ENCODE data around the gene ST3GAL3.

ST3GAL3 gene

DNA sequence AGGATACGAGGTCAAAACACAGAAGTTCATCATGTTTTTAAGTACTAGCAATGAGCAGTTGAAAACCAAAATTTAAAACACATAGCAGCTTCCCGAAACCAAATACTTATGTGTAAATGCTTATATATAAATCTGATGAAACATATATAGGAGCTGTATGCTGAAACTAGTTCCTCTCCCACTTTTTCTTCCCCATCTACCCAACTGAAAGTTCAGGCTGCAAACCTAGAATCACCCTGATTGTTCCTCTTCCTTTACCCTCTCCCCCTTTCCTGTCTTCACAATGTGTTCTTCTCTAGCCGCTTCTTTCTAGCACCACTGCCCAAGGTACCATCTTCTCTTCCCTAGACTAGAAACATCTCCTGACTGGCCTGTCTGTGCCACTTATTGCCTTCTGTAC lies 90.6 kb downstream of the ST3GAL3 start:
- Histone ChIP-seq H3K36me3 (ENCODE audit: control insufficient read depth, insufficient read depth, low read length) (no peaks in the 10 kb centered on the region), H3K4me3 (ENCODE audit: insufficient read depth, low read depth, low read length, poor library complexity, severe bottlenecking) (no peak overlapping the region), H3K4me1 (ENCODE audit: control insufficient read depth, insufficient read depth, low read length, poor library complexity, severe bottlenecking) (no peaks in the 10 kb centered on the region), H3K27ac (ENCODE audit: insufficient read depth, low read length, poor library complexity, severe bottlenecking) (no peak overlapping the region), H3K27me3 (replicated peaks; ENCODE audit: control insufficient read depth, insufficient read depth, low read length, poor library complexity, severe bottlenecking) (no peaks in the 10 kb centered on the region), H3K9me3 (ENCODE audit: control insufficient read depth, low read length) (no peaks in the 10 kb centered on the region)
- no peak for DNase-seq

GRCh38 chr1:43799656-43800635 lies 92.6 kb downstream of the ST3GAL3 start:
- no peak for DNase-seq
- no peak overlapping the region for H3K27ac ChIP-seq (ENCODE audit: insufficient read depth, low read length, poor library complexity, severe bottlenecking)

GRCh38 chr1:43800771-43801170 lies 93.4 kb downstream of the ST3GAL3 start:
- Histone ChIP-seq H3K4me3 (ENCODE audit: insufficient read depth, low read depth, low read length, poor library complexity, severe bottlenecking) (no peak overlapping the region), H3K27me3 (replicated peaks; ENCODE audit: control insufficient read depth, insufficient read depth, low read length, poor library complexity, severe bottlenecking) (no peaks in the 10 kb centered on the region), H3K9me3 (ENCODE audit: control insufficient read depth, low read length) (no peaks in the 10 kb centered on the region), H3K4me1 (ENCODE audit: control insufficient read depth, insufficient read depth, low read length, poor library complexity, severe bottlenecking) (no peaks in the 10 kb centered on the region), H3K36me3 (ENCODE audit: control insufficient read depth, insufficient read depth, low read length) (no peaks in the 10 kb centered on the region), H3K27ac (ENCODE audit: insufficient read depth, low read length, poor library complexity, severe bottlenecking) (no peak overlapping the region)
- DNase-seq: no peak

More at GRCh38 chr1:43799656-43800635, 92.6 kb downstream of the ST3GAL3 start:
- H3K4me1 ChIP-seq (ENCODE audit: control insufficient read depth, insufficient read depth, low read length, poor library complexity, severe bottlenecking): no peaks in the 10 kb centered on the region
- no peaks in the 10 kb centered on the region for H3K9me3 ChIP-seq (ENCODE audit: control insufficient read depth, low read length)
- no peak overlapping the region for H3K4me3 ChIP-seq (ENCODE audit: insufficient read depth, low read depth, low read length, poor library complexity, severe bottlenecking)
- H3K36me3 ChIP-seq (ENCODE audit: control insufficient read depth, insufficient read depth, low read length): no peaks in the 10 kb centered on the region
- H3K27me3 ChIP-seq (replicated peaks; ENCODE audit: control insufficient read depth, insufficient read depth, low read length, poor library complexity, severe bottlenecking): no peaks in the 10 kb centered on the region

- H3K27ac ChIP-seq (ENCODE audit: insufficient read depth, low read length, poor library complexity, severe bottlenecking): no peak overlapping the region
Measured at GRCh38 chr1:43801203-43801602, 93.9 kb downstream of the ST3GAL3 start.

DNA sequence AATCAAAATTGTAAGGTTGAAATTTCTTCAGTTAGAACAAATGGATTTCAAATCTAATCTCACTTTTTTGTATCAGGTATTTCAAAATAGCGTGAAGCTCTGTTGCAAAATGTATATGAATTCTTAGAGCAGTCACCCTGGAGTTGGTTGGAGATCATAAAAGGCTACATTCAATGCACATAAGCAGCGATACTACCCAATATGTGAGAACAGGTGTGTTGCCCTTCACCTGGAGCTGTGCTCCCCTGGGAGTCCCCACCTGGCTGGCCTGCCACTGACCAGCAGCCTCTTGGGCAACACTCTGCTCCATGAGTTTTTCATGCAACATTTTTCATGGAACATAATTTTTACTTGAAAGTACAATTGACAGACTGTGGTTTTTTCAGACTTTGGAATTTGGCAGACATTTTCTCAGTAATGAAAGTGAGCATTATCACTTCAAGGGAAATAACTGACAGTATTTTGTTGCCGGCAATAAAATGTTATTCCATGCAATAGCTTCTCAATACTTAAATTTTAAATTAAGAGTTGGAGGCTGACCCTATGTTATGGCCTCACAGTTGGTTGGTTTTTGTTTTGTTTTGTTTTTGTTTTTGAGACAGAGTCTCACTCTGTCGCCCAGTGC lies 95.1 kb downstream of the ST3GAL3 start:
- H3K4me3 ChIP-seq (ENCODE audit: insufficient read depth, low read depth, low read length, poor library complexity, severe bottlenecking): no peak overlapping the region
- H3K4me1 ChIP-seq (ENCODE audit: control insufficient read depth, insufficient read depth, low read length, poor library complexity, severe bottlenecking): no peaks in the 10 kb centered on the region
- H3K9me3 ChIP-seq (ENCODE audit: control insufficient read depth, low read length): no peaks in the 10 kb centered on the region
- H3K36me3 ChIP-seq (ENCODE audit: control insufficient read depth, insufficient read depth, low read length): no peaks in the 10 kb centered on the region
- no peak overlapping the region for H3K27ac ChIP-seq (ENCODE audit: insufficient read depth, low read length, poor library complexity, severe bottlenecking)
- no peak for DNase-seq
- no peaks in the 10 kb centered on the region for H3K27me3 ChIP-seq (replicated peaks; ENCODE audit: control insufficient read depth, insufficient read depth, low read length, poor library complexity, severe bottlenecking)

More at GRCh38 chr1:43801203-43801602, 93.9 kb downstream of the ST3GAL3 start:
- H3K27me3 ChIP-seq (replicated peaks; ENCODE audit: control insufficient read depth, insufficient read depth, low read length, poor library complexity, severe bottlenecking): no peaks in the 10 kb centered on the region
- H3K9me3 ChIP-seq (ENCODE audit: control insufficient read depth, low read length): no peaks in the 10 kb centered on the region
- H3K4me3 ChIP-seq (ENCODE audit: insufficient read depth, low read depth, low read length, poor library complexity, severe bottlenecking): no peak overlapping the region
- no peaks in the 10 kb centered on the region for H3K4me1 ChIP-seq (ENCODE audit: control insufficient read depth, insufficient read depth, low read length, poor library complexity, severe bottlenecking)
- no peak for DNase-seq
- H3K36me3 ChIP-seq (ENCODE audit: control insufficient read depth, insufficient read depth, low read length): no peaks in the 10 kb centered on the region

DNA sequence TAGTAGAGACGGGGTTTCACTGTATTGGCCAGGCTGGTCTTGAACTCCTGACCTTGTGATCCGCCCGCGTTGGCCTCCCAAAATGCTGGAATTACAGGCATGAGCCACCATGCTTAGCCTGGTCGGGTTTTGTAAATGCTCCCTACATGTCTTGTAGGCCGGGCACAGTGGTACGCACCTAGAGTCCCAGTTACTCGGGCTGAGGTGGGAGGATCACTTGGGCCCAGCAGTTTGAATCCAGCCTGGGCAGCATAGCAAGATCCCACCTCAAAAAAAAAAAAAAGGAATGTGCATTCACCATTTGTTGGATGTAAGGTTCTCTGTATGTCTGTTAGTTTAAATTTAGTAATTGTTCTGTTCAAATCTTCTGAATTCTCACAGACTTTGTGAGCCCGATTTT lies 95.8 kb downstream of the ST3GAL3 start:
- Histone ChIP-seq H3K27ac (ENCODE audit: insufficient read depth, low read length, poor library complexity, severe bottlenecking) (no peak overlapping the region), H3K27me3 (replicated peaks; ENCODE audit: control insufficient read depth, insufficient read depth, low read length, poor library complexity, severe bottlenecking) (no peaks in the 10 kb centered on the region), H3K36me3 (ENCODE audit: control insufficient read depth, insufficient read depth, low read length) (no peaks in the 10 kb centered on the region), H3K4me1 (ENCODE audit: control insufficient read depth, insufficient read depth, low read length, poor library complexity, severe bottlenecking) (no peaks in the 10 kb centered on the region), H3K4me3 (ENCODE audit: insufficient read depth, low read depth, low read length, poor library complexity, severe bottlenecking) (no peak overlapping the region), H3K9me3 (ENCODE audit: control insufficient read depth, low read length) (no peaks in the 10 kb centered on the region)
- no peak for DNase-seq

DNA sequence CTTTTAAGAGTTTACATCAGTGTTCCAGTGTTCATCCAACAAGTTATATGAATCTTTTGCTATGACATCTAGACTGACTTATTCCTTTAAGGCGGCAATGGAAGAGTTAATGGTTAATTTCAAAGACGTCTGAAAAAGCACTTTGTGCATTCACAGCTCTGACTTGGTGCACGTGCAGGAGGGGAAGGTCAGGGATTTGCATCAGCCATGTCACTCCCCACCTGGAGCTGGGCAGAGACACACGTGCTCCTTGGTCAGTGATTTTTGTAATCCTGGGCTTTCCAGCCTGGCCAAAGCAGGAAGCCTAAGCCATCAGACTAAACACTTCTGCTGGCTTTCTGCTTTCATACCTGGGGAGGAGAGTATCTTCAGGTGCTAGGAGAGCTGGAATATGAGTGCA lies 96.3 kb downstream of the ST3GAL3 start:
- Histone ChIP-seq H3K27ac (ENCODE audit: insufficient read depth, low read length, poor library complexity, severe bottlenecking) (no peak overlapping the region), H3K9me3 (ENCODE audit: control insufficient read depth, low read length) (no peaks in the 10 kb centered on the region), H3K27me3 (replicated peaks; ENCODE audit: control insufficient read depth, insufficient read depth, low read length, poor library complexity, severe bottlenecking) (no peaks in the 10 kb centered on the region), H3K4me3 (ENCODE audit: insufficient read depth, low read depth, low read length, poor library complexity, severe bottlenecking) (no peak overlapping the region), H3K36me3 (ENCODE audit: control insufficient read depth, insufficient read depth, low read length) (no peaks in the 10 kb centered on the region), H3K4me1 (ENCODE audit: control insufficient read depth, insufficient read depth, low read length, poor library complexity, severe bottlenecking) (no peaks in the 10 kb centered on the region)
- no peak for DNase-seq

- DNase-seq: no peak
- H3K27ac ChIP-seq (ENCODE audit: insufficient read depth, low read length, poor library complexity, severe bottlenecking): no peak overlapping the region
- H3K4me1 ChIP-seq (ENCODE audit: control insufficient read depth, insufficient read depth, low read length, poor library complexity, severe bottlenecking): no peaks in the 10 kb centered on the region
- H3K27me3 ChIP-seq (replicated peaks; ENCODE audit: control insufficient read depth, insufficient read depth, low read length, poor library complexity, severe bottlenecking): no peaks in the 10 kb centered on the region
- H3K9me3 ChIP-seq (ENCODE audit: control insufficient read depth, low read length): no peaks in the 10 kb centered on the region
- H3K36me3 ChIP-seq (ENCODE audit: control insufficient read depth, insufficient read depth, low read length): no peaks in the 10 kb centered on the region
- H3K4me3 ChIP-seq (ENCODE audit: insufficient read depth, low read depth, low read length, poor library complexity, severe bottlenecking): no peak overlapping the region
Measured at GRCh38 chr1:43804569-43804968, 97.2 kb downstream of the ST3GAL3 start.

- no peak for DNase-seq
- no peaks in the 10 kb centered on the region for H3K27me3 ChIP-seq (replicated peaks; ENCODE audit: control insufficient read depth, insufficient read depth, low read length, poor library complexity, severe bottlenecking)
Measured at GRCh38 chr1:43805340-43805739, 98.0 kb downstream of the ST3GAL3 start.

DNA sequence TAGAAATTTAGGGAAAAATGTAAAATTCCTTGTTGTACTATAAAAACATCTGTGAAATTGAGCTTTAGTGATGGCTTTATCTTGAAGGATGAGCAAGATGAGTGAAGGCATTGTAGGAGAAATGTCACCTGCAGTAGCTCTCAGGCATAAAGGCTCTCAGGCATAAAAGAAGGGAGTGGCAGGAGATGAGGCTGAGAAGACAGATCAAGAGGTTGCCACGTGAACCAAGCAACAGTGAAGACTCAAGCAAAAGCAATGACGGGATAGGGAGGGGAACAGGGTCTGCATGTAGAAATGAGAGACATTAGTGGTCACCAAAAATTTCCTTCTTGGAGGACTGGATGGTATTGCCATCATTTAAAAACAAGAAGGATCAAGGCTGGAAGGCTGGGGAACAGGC lies 98.8 kb downstream of the ST3GAL3 start:
- Histone ChIP-seq H3K4me3 (ENCODE audit: insufficient read depth, low read depth, low read length, poor library complexity, severe bottlenecking) (no peak overlapping the region), H3K27ac (ENCODE audit: insufficient read depth, low read length, poor library complexity, severe bottlenecking) (no peak overlapping the region), H3K27me3 (replicated peaks; ENCODE audit: control insufficient read depth, insufficient read depth, low read length, poor library complexity, severe bottlenecking) (no peaks in the 10 kb centered on the region), H3K4me1 (ENCODE audit: control insufficient read depth, insufficient read depth, low read length, poor library complexity, severe bottlenecking) (no peaks in the 10 kb centered on the region), H3K36me3 (ENCODE audit: control insufficient read depth, insufficient read depth, low read length) (no peaks in the 10 kb centered on the region), H3K9me3 (ENCODE audit: control insufficient read depth, low read length) (no peaks in the 10 kb centered on the region)
- no peak for DNase-seq

More at GRCh38 chr1:43805340-43805739, 98.0 kb downstream of the ST3GAL3 start:
- Histone ChIP-seq H3K9me3 (ENCODE audit: control insufficient read depth, low read length) (no peaks in the 10 kb centered on the region), H3K36me3 (ENCODE audit: control insufficient read depth, insufficient read depth, low read length) (no peaks in the 10 kb centered on the region), H3K4me3 (ENCODE audit: insufficient read depth, low read depth, low read length, poor library complexity, severe bottlenecking) (no peak overlapping the region), H3K4me1 (ENCODE audit: control insufficient read depth, insufficient read depth, low read length, poor library complexity, severe bottlenecking) (no peaks in the 10 kb centered on the region), H3K27ac (ENCODE audit: insufficient read depth, low read length, poor library complexity, severe bottlenecking) (no peak overlapping the region)

Measured in effector memory CD4-positive, alpha-beta T cell (primary cell).